ENCODE data around the gene LRRN4CL.
"Not testable (repeated sequence)": the region's sequence is repeated elsewhere in the genome, so short reads cannot be mapped to it uniquely, and the experiment has no call there.

LRRN4CL gene

DNA sequence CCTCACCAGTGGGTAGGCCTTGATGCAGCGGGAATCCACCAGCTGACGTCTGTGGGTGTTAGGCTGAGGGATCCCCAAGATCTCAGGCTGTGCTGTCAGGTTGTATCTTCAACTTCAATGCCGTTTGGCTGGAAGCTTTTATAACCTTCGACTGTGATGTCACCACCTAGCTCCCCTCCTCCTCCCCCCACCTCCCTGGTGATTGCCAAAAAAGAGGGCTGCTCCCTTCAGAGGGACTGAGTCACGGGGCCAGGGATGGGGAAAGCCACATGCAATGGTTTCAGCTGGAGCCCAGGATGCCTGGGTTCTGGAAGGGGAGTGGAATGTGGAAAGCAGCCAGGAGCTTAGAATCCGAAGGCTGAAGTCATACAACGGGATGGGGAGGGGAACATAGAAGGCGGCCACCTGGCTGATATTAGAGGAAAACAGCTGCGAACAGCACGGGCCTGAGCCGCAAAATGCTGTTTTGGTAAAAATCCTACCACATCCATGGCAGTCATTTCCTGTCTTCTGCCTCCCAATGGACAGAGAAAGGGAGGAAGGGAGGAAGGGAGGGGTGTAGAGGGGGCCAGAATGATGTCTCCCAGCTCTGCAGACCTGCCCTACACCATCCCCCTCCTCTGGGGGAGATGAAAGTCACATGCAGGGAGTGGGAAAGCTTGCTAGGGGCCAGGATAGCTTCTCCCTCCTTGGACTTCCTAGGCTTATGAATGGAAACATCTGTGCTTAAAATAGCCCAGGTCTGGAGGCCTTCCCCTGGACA is at the start of gene LRRN4CL:
LRRN4CL (minus strand) TSS at position 110 of the 763 bp plus-strand sequence. CDS start 1,022 bp downstream, outside the sequence.
- no peak for DNase-seq (ENCODE audit: low read depth)

- DNase-seq (ENCODE audit: low read depth) = no peak
Measured at GRCh38 chr11:62737196-62737595, 47.9 kb upstream of the LRRN4CL start.

GRCh38 chr11:62732830-62733229 is 43.5 kb upstream of the LRRN4CL start:
- DNase-seq (ENCODE audit: low read depth) = no peak

DNA sequence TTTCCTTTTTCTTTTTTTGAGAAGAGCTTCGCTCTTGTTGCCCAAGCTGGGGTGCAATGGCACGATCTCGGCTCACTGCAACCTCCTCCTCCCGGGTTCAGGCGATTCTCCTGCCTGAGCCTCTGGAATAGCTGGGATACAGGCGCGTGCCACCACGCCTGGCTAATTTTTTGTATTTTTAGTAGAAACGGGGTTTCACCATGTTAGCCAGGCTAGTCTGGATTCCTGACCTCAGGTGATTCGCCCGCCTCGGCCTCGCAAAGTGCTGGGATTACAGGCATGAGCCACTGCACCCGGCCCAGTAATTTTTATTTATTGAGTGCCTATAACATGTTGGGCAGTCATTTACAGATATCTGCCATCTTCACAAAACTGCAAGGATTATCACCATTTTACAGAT is 40.7 kb upstream of the LRRN4CL start:
- not testable (repeated sequence) for DNase-seq (ENCODE audit: low read depth)

DNA sequence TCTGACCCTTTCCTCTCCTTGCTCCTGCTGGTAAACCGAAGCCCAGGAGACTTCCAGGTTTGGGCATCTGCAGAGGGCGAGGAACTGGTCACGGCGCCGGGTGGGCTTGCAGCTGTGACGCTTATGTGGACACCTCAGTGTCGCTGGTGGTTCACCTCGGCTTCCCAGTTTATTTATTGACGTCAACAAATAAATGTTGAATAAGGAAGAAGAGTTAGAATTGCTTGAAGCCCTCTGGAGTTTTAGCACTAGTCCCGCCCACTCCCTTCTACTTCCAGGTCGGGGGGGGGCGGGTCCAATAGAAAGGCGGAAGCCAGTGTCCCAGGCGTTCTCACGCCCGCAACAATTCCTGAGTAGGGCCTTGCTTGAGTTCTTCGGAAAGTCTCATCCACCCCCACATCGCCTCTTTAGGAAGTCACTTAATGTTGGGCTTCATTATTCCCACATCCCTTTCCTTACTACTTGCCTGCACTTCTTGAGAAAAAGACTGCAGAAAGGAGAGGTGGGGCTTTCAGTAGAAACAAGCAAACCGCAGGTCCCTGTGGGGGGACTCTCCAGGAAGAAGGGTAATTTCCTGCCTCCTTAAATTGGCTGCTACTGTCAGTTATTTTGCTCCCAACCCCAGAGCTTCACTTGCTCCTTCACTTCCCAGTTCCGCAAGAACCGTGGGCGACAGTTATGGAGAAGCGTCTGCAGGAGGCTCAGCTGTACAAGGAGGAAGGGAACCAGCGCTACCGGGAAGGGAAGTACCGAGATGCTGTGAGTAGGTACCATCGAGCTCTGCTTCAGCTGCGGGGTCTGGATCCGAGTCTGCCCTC is 39.0 kb upstream of the LRRN4CL start, which contains the start of gene TTC9C:
TTC9C (plus strand) TSS at position 316 of the 818 bp plus-strand sequence; CDS start at position 679, 363 bp downstream.
- peak; percentile 74 for DNase-seq (ENCODE audit: low read depth)

DNA sequence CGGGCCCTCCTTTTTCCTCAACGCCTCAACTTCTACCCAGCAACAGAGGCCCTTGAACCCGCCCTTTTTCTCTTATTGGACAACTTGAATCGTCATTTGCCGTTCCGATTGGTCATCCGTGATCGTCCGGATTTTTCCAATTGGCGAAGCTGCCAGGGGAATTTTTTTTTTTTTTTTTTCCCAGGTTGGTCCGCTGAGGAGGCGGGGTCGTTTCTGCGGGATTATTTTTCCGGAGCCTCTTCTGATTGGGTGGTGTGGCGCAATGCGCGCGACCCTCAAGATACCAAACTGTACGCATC is 38.5 kb upstream of the LRRN4CL start:
- peak; percentile 74 for DNase-seq (ENCODE audit: low read depth)

DNA sequence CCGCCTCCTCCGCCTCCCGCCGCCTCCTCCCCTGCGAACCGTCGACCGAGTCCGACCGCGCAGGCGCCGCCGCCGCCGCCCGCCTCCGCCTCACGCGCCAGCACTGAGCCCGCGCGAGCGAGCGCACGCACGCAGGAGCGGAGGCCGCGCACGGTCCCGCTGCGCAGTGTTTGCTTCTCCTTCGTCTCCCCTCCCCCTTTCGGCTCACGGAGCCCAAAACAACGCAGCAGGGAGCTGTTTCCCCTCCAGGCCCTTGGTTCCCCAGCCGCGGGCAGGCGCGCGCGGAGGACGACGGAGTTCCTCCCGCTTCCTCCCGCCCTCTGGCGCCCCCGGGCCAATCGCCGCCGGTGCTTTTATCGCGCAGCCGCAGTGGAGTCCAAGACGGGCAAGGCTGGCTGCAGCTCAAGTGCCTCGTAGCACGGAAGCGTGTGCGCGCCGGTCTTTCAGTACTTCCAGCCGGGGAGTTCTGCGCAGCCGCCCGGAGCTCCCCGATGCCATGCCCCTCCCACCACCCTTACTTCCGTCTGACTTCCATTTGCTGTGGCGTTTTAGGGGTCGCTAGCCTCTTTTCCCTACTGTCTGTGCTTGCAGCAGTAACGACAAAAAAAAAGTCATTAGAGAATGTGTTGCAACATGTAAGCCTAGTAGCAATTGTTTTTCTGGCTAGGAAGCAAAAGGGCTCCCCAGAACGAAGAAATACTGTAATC is 38.0 kb upstream of the LRRN4CL start, which contains the start of gene HNRNPUL2:
HNRNPUL2 (minus strand) TSS at position 293 of the 707 bp plus-strand sequence. CDS start 301 bp downstream, outside the sequence.
- peak; percentile 96 for DNase-seq (ENCODE audit: low read depth)

- DNase-seq (ENCODE audit: low read depth) = no peak
Measured at GRCh38 chr11:62726915-62727164, 37.5 kb upstream of the LRRN4CL start.

GRCh38 chr11:62726156-62726914 is 37.0 kb upstream of the LRRN4CL start:
- DNase-seq (ENCODE audit: low read depth) = no peak

- no peak for DNase-seq (ENCODE audit: low read depth)
Measured at GRCh38 chr11:62725646-62726045, 36.3 kb upstream of the LRRN4CL start.

DNA sequence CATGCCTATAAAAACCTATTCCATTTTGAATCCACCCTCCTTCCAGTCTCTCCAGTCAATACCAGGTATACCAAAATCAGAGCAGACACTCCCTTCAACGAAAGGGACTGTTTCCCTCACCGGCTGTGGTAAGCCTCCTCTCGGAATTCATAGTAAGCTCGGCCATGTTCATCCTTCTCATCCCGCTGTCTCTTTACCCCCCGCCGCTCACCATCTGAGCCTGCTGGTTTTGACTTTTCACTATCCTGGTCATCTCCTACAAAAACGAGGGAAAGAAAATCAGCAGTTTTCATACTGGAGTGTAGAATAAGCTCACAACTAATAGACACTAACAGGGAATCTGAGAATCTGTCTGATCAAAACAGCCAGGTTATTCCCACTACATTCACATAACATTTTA is 34.8 kb upstream of the LRRN4CL start:
- DNase-seq (ENCODE audit: low read depth) = no peak

GRCh38 chr11:62721994-62722393 is 32.7 kb upstream of the LRRN4CL start:
- DNase-seq (ENCODE audit: low read depth) = no peak

DNA sequence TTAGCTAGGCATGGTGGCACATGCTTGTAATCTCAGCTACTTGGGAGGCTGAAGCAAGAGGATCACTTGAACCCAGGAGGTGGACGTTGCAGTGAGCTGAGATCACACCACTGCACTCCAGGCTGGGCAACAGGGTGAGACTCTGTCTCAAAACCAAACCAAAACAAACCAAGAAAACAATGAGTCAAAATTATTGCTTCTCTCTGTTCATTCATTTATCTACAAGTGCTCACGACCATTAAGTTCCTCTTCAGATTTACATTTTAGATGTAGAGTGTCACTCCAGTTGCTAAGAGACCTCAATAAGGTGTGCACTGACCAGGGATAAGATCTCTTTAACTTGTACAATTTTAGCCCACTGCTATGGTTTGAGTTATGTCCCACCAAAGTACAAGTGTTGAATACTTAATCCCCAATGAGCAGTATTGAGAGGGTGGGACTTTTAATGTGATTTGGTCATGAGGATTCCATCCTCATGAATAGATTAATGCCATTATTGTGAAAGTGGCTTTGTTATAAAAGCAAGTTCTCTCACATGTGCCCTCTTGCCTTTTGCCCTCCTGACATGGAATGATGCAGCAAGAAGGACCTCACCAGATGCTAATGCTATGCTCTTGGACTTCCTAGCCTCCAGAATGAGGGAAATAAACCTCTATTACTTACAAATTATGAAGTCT is 30.1 kb upstream of the LRRN4CL start:
- DNase-seq (ENCODE audit: low read depth) = no peak

DNA sequence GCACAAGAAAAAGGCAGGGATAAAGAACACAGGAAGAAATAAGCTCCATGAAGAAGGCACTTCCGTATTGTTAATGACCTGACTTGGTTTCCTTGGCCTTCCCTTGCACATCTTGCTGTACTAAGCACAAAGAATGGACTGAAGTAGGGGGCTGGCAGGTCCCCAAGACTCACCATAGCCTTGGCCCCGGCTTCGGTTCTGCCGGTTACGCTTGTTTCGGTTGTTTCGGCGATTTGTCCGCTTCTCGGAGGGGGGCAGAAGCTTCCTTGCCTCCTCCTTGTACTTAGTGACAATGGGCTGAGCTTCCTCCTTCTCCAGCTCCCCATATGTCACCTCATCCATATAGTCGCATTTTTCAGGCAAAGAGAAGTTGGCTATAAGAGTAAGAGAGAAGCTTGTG is 27.5 kb upstream of the LRRN4CL start:
- no peak for DNase-seq (ENCODE audit: low read depth)

GRCh38 chr11:62716206-62716605 is 26.9 kb upstream of the LRRN4CL start:
- DNase-seq (ENCODE audit: low read depth) = no peak

DNA sequence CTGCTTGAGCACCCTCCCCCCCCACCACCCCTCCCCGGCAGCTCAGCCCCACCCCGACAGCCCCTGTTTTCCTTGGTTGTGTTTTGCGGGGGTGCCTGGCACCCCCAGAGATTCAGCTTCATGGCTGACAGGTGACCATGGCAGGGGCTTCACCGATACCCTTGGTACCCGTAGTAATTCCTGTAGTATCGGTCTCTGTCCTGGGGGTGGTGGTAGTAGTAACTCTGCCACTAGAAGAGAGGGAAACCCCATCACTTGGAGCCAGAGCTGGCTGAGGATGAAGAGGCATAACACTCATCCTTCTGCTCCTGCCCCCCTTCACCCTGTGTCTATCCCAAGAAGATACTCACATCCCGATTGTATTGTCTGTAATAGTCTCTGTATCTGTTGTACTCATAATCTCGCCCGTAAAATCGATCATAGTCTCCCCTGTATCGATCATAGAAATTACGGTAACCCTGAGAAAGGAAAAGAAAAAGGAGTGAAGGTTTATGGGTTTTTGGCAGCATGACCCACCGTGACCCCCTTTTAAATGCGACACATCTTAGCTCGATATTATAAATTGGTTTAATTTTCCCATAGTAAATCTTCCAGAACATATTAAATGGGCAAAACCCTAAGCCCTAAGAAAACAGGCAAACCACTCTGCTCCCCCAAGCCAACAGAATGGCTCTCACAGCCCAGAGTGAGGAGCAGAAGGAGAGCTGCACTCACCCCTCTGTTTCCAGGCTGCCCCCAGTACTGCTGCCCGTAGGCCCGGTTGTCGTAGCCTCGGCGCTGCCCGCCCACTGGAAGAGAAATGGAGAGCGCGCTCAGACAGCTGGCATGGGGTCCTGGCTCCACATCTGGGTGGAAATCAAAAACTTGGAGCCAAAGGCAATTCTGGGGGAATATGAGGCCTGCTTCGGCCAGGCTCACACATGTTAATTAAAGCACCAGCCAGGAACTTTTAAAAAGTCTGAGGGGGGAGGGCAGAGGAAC is 26.1 kb upstream of the LRRN4CL start:
- no peak for DNase-seq (ENCODE audit: low read depth)

- no peak for DNase-seq (ENCODE audit: low read depth)
Measured at GRCh38 chr11:62713343-62713742, 24.0 kb upstream of the LRRN4CL start.

- DNase-seq (ENCODE audit: low read depth) = no peak
Measured at GRCh38 chr11:62712861-62713260, 23.5 kb upstream of the LRRN4CL start.

GRCh38 chr11:62712276-62712812 is 23.0 kb upstream of the LRRN4CL start:
- no peak for DNase-seq (ENCODE audit: low read depth)

- no peak for DNase-seq (ENCODE audit: low read depth)
Measured at GRCh38 chr11:62710001-62710345, 20.6 kb upstream of the LRRN4CL start.
